ENCODE results near the gene PGBD2.
"Not testable (repeated sequence)": the region's sequence is repeated elsewhere in the genome, so short reads cannot be mapped to it uniquely, and the experiment has no call there.

PGBD2 gene

GRCh38 chr1:248906009-248906752, at the start of gene PGBD2:
TSS of gene PGBD2 (plus strand) at chr1:248906235. CDS start at chr1:248913863, 7,628 bp downstream.
- DNase-seq (ENCODE audit: low spot score), result peak; percentile 95

- no peak for DNase-seq (ENCODE audit: low spot score)
These were observed 48.8 kb upstream of the PGBD2 start for GRCh38 chr1:248857201-248857600.

- DNase-seq (ENCODE audit: low spot score), result no peak
These were observed 48.3 kb upstream of the PGBD2 start for GRCh38 chr1:248857749-248858095.

- DNase-seq (ENCODE audit: low spot score), result no peak
These were observed 47.7 kb upstream of the PGBD2 start for GRCh38 chr1:248858096-248858890.

GRCh38 chr1:248858891-248859889, 46.8 kb upstream of the PGBD2 start, which contains the start of gene ZNF692:
TSS of gene ZNF692 (minus strand) at chr1:248859085. CDS start at chr1:248858309, 776 bp downstream.
- peak; percentile 98 for DNase-seq (ENCODE audit: low spot score)

GRCh38 chr1:248860007-248860406, 46.0 kb upstream of the PGBD2 start:
- no peak for DNase-seq (ENCODE audit: low spot score)

- no peak for DNase-seq (ENCODE audit: low spot score)
These were observed 44.4 kb upstream of the PGBD2 start for GRCh38 chr1:248861616-248862015.

GRCh38 chr1:248862695-248862997, 43.4 kb upstream of the PGBD2 start:
- no peak for DNase-seq (ENCODE audit: low spot score)

GRCh38 chr1:248862998-248863881, 42.8 kb upstream of the PGBD2 start:
- peak; percentile 80 for DNase-seq (ENCODE audit: low spot score)

GRCh38 chr1:248871837-248872401, 34.1 kb upstream of the PGBD2 start:
- DNase-seq (ENCODE audit: low spot score), result no peak

GRCh38 chr1:248872752-248873408, 33.2 kb upstream of the PGBD2 start:
- no peak for DNase-seq (ENCODE audit: low spot score)

GRCh38 chr1:248873409-248873992, 32.5 kb upstream of the PGBD2 start:
- DNase-seq (ENCODE audit: low spot score), result peak; percentile 87

- peak; percentile 83 for DNase-seq (ENCODE audit: low spot score)
These were observed 32.0 kb upstream of the PGBD2 start for GRCh38 chr1:248873993-248874533.

- DNase-seq (ENCODE audit: low spot score), result no peak
These were observed 24.8 kb upstream of the PGBD2 start for GRCh38 chr1:248881261-248881660.

GRCh38 chr1:248882427-248882826, 23.6 kb upstream of the PGBD2 start:
- not testable (repeated sequence) for DNase-seq (ENCODE audit: low spot score)

- DNase-seq (ENCODE audit: low spot score), result no peak
These were observed 21.3 kb upstream of the PGBD2 start for GRCh38 chr1:248884632-248885295.

- DNase-seq (ENCODE audit: low spot score), result no peak
These were observed 20.4 kb upstream of the PGBD2 start for GRCh38 chr1:248885646-248886045.

GRCh38 chr1:248886237-248886895, 19.7 kb upstream of the PGBD2 start:
- DNase-seq (ENCODE audit: low spot score), result no peak

GRCh38 chr1:248889914-248890243, 16.2 kb upstream of the PGBD2 start:
- not testable (repeated sequence) for DNase-seq (ENCODE audit: low spot score)

Measured in CD4-positive, alpha-beta T cell treated with Interleukin-6 at 100 ng/mL for 8 hours (primary cell).